Skeletal muscle tissue (tissue), 4 donors: ENCODE data around the gene MCTP2. TPM values are rescaled to one million over a fixed set of nuclear protein-coding genes. Genes with fewer than 3 reads are reported as not detected.

Experiments used
- H3K27ac ChIP-seq: one replicate; pipeline ENCODE4 v1.7.0; 2013; ENCODE audit warnings: mild to moderate bottlenecking, low read depth, low read length, inconsistent platforms
- H3K27me3 ChIP-seq, 3 donors: one replicate each; pipeline ENCODE4 v1.7.0; 2013; ENCODE audit warnings: low read length in 3 of 3; ENCODE audit not compliant: control insufficient read depth in 3 of 3, insufficient read depth in 3 of 3
- H3K36me3 ChIP-seq, 3 donors: one replicate each; pipeline ENCODE4 v1.7.0; 2013; ENCODE audit warnings: low read length in 3 of 3; ENCODE audit not compliant: control insufficient read depth in 3 of 3, insufficient read depth in 3 of 3
- H3K4me1 ChIP-seq, 3 donors: one replicate each; pipeline ENCODE4 v1.7.0; 2013; ENCODE audit warnings: low read length in 3 of 3, mild to moderate bottlenecking in 3 of 3; ENCODE audit not compliant: control insufficient read depth in 3 of 3, insufficient read depth in 3 of 3
- H3K4me3 ChIP-seq, 3 donors: one replicate each; pipeline ENCODE4 v1.7.0; 2013; ENCODE audit warnings: low read length in 3 of 3
- H3K9ac ChIP-seq, 3 donors: one replicate each; pipeline ENCODE4 v1.7.0; 2013; ENCODE audit warnings: low read length in 3 of 3, mild to moderate bottlenecking in 3 of 3, moderate library complexity in 2 of 3, low read depth in 1 of 3
- H3K9me3 ChIP-seq, 3 donors: one replicate each; pipeline ENCODE4 v1.7.0; 2013; ENCODE audit warnings: low read length in 3 of 3; ENCODE audit not compliant: control insufficient read depth in 3 of 3
- total RNA-seq: library from RNA; depleted of rRNA; stranded (reverse); fragments of >200 nt; gene quantifications from one replicate; pipeline ENCODE4 v1.2.3, GENCODE V29; 2014
- donor health status: Osteomylitis.

Gene MCTP2
- total RNA-seq, 1 donor from 2014 or later, result 2.1 TPM

- H3K4me1 ChIP-seq, result no peaks in the 10 kb centered on the region
- no peaks in the 10 kb centered on the region for H3K36me3 ChIP-seq
- no peak overlapping the region for H3K9ac ChIP-seq
- no peak overlapping the region for H3K27ac ChIP-seq
- H3K4me3 ChIP-seq, result no peak overlapping the region
- no peaks in the 10 kb centered on the region for H3K9me3 ChIP-seq
- H3K27me3 ChIP-seq, result no peaks in the 10 kb centered on the region
These were observed 27.9 kb downstream of the MCTP2 start for GRCh38 chr15:94259121-94259751.

GRCh38 chr15:94259863-94260262, 28.5 kb downstream of the MCTP2 start:
- H3K4me3 ChIP-seq, result no peak overlapping the region
- H3K27ac ChIP-seq, result no peak overlapping the region
- H3K9me3 ChIP-seq, result no peaks in the 10 kb centered on the region
- H3K4me1 ChIP-seq, result no peaks in the 10 kb centered on the region
- H3K9ac ChIP-seq, result no peak overlapping the region
- no peaks in the 10 kb centered on the region for H3K27me3 ChIP-seq
- no peaks in the 10 kb centered on the region for H3K36me3 ChIP-seq

GRCh38 chr15:94262201-94262600, 30.8 kb downstream of the MCTP2 start:
- Histone ChIP-seq H3K4me1 (no peaks in the 10 kb centered on the region), H3K27me3 (no peaks in the 10 kb centered on the region), H3K9ac (no peak overlapping the region), H3K36me3 (no peaks in the 10 kb centered on the region), H3K9me3 (no peaks in the 10 kb centered on the region), H3K27ac (no peak overlapping the region), H3K4me3 (no peak overlapping the region)

GRCh38 chr15:94263341-94264273, 32.2 kb downstream of the MCTP2 start:
- Histone ChIP-seq H3K9me3 (no peaks in the 10 kb centered on the region), H3K36me3 (no peaks in the 10 kb centered on the region), H3K27me3 (no peaks in the 10 kb centered on the region), H3K27ac (no peak overlapping the region), H3K4me3 (no peak overlapping the region), H3K4me1 (no peaks in the 10 kb centered on the region), H3K9ac (no peak overlapping the region)

GRCh38 chr15:94265009-94265408, 33.6 kb downstream of the MCTP2 start:
- Histone ChIP-seq H3K4me1 (no peaks in the 10 kb centered on the region), H3K36me3 (no peaks in the 10 kb centered on the region), H3K27me3 (no peaks in the 10 kb centered on the region), H3K27ac (no peak overlapping the region), H3K9me3 (no peaks in the 10 kb centered on the region), H3K4me3 (no peak overlapping the region), H3K9ac (no peak overlapping the region)

- H3K27ac ChIP-seq, result no peak overlapping the region
- no peak overlapping the region for H3K9ac ChIP-seq
- H3K9me3 ChIP-seq, result no peaks in the 10 kb centered on the region
These were observed 34.6 kb downstream of the MCTP2 start for GRCh38 chr15:94265982-94266381.

GRCh38 chr15:94266789-94267188, 35.4 kb downstream of the MCTP2 start:
- Histone ChIP-seq H3K36me3 (no peaks in the 10 kb centered on the region), H3K4me1 (no peaks in the 10 kb centered on the region), H3K9ac (no peak overlapping the region), H3K4me3 (no peak overlapping the region), H3K27ac (no peak overlapping the region), H3K9me3 (no peaks in the 10 kb centered on the region), H3K27me3 (no peaks in the 10 kb centered on the region)

More at GRCh38 chr15:94265982-94266381, 34.6 kb downstream of the MCTP2 start:
- no peaks in the 10 kb centered on the region for H3K4me1 ChIP-seq
- H3K36me3 ChIP-seq, result no peaks in the 10 kb centered on the region
- no peak overlapping the region for H3K4me3 ChIP-seq
- no peaks in the 10 kb centered on the region for H3K27me3 ChIP-seq

- Histone ChIP-seq H3K27ac (no peak overlapping the region), H3K4me1 (no peaks in the 10 kb centered on the region), H3K4me3 (no peak overlapping the region), H3K9me3 (no peaks in the 10 kb centered on the region), H3K9ac (no peak overlapping the region), H3K27me3 (no peaks in the 10 kb centered on the region), H3K36me3 (no peaks in the 10 kb centered on the region)
These were observed 38.6 kb downstream of the MCTP2 start for GRCh38 chr15:94269954-94270353.

- Histone ChIP-seq H3K4me3 (no peak overlapping the region), H3K9me3 (no peaks in the 10 kb centered on the region), H3K9ac (no peak overlapping the region), H3K27me3 (no peaks in the 10 kb centered on the region), H3K36me3 (no peaks in the 10 kb centered on the region), H3K27ac (no peak overlapping the region), H3K4me1 (no peaks in the 10 kb centered on the region)
These were observed 39.2 kb downstream of the MCTP2 start for GRCh38 chr15:94270570-94270969.

GRCh38 chr15:94272251-94272898, 41.0 kb downstream of the MCTP2 start:
- no peak overlapping the region for H3K27ac ChIP-seq
- no peaks in the 10 kb centered on the region for H3K4me1 ChIP-seq
- H3K9me3 ChIP-seq, result no peaks in the 10 kb centered on the region
- no peak overlapping the region for H3K4me3 ChIP-seq
- H3K27me3 ChIP-seq, result no peaks in the 10 kb centered on the region
- H3K9ac ChIP-seq, result no peak overlapping the region
- no peaks in the 10 kb centered on the region for H3K36me3 ChIP-seq
